Measurements from ENCODE around the gene FLYWCH1. TPM values are rescaled to one million over a fixed set of nuclear protein-coding genes. Genes with fewer than 3 reads are reported as not detected.

Gene FLYWCH1
- total and polyA plus RNA-seq, 2 donors (not counting 1 experiment from before 2014, with no cell fraction given), result 12.0 to 58.5 TPM

DNA sequence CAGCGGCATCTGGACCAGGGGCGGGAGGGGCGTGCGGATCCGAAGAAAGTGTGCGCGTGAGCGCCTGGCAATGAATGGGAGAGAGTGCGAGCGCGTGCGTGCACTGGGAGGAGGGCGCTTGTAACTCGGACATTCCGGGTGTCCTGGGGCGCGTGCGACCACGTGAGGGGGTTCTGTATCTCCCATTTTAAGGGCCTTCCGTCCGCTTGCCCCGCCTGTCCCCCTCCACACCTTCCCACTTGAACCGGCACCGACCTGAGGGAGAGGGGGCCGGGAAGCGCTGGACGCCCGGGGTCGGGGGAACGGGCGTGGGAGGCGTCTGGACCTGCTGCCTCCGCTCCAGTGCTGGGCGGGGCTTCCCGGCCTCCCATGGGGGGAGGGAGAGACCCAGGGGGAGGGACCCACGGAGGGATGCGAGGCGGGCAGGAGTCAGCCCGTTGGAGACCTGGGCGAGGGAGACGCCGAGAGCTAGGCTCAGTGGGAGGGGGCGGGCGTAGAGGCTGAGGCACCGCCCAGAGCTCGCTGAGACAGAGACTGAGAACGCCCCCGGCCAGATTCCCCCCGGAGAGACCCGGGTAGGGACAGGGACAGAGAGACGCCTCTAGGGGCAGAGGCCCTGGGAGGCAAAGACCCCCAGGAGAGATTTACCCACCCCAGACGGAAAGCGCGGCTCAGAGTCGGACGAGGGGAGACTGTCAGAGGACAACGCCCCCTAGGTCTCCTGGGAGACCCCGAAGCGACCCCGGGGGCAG lies 52.2 kb downstream of the FLYWCH1 start, which contains the start of gene KREMEN2:
Gene KREMEN2, plus strand, starts transcription at position 553 of the 752 bp plus-strand sequence. CDS start 246 bp downstream, outside the sequence.
- H2AFZ ChIP-seq (ENCODE audit: low read length), result no peak within 1 kb of the TSS
- no peaks in the 10 kb centered on the region for H3K36me3 ChIP-seq (ENCODE audit: control insufficient read depth, insufficient read depth, low read length)
- peaks cover 2% of the 10 kb centered on the region for H3K4me1 ChIP-seq (ENCODE audit: control insufficient read depth, extremely low read depth, insufficient read depth, low read length)
- H3K79me2 ChIP-seq (ENCODE audit: control insufficient read depth, insufficient read depth, low read length), result no peaks in the 10 kb centered on the region
- no peak within 1 kb of the TSS for H3K9ac ChIP-seq (ENCODE audit: insufficient read depth, low read length)
- peak within 1 kb of the TSS in 1 of 4 experiments; percentile 34 for H3K4me3 ChIP-seq (replicated peaks in 1 of 4; ENCODE audit: control extremely low read depth in 1 of 4, insufficient read depth in 1 of 4, low read depth in 3 of 4, low read length in 4 of 4)
- H3K27ac ChIP-seq (ENCODE audit: insufficient read depth, low read length), result no peak within 1 kb of the TSS
- peak within 1 kb of the TSS; percentile 15 for H3K4me2 ChIP-seq (ENCODE audit: extremely low read depth, insufficient read depth, low read length)
- DNase-seq (ENCODE audit: low read depth in 2 of 2), result no peak
- H4K20me1 ChIP-seq (ENCODE audit: control insufficient read depth, extremely low read depth, insufficient read depth, low read length), result no peaks in the 10 kb centered on the region
- no peaks in the 10 kb centered on the region for H3K9me3 ChIP-seq (ENCODE audit: control insufficient read depth, insufficient read depth, low read depth, low read length)
- TF ChIP-seq, protein P1, sequence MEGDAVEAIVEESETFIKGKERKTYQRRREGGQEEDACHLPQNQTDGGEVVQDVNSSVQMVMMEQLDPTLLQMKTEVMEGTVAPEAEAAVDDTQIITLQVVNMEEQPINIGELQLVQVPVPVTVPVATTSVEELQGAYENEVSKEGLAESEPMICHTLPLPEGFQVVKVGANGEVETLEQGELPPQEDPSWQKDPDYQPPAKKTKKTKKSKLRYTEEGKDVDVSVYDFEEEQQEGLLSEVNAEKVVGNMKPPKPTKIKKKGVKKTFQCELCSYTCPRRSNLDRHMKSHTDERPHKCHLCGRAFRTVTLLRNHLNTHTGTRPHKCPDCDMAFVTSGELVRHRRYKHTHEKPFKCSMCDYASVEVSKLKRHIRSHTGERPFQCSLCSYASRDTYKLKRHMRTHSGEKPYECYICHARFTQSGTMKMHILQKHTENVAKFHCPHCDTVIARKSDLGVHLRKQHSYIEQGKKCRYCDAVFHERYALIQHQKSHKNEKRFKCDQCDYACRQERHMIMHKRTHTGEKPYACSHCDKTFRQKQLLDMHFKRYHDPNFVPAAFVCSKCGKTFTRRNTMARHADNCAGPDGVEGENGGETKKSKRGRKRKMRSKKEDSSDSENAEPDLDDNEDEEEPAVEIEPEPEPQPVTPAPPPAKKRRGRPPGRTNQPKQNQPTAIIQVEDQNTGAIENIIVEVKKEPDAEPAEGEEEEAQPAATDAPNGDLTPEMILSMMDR (conservative IDR thresholded peaks at IDR 0.05 in 1 of 2, IDR thresholded peaks at IDR 0.05 in 1 of 2; ENCODE audit: low read depth in 1 of 2, low read length in 2 of 2), result no peak
- TF ChIP-seq EZH2 (IDR thresholded peaks at IDR 0.05; ENCODE audit: low read length, missing control alignments), result peak; percentile 97
- H3K27me3 ChIP-seq (ENCODE audit: control insufficient read depth, insufficient read depth, low read length), result peaks cover 51% of the 10 kb centered on the region

DNA sequence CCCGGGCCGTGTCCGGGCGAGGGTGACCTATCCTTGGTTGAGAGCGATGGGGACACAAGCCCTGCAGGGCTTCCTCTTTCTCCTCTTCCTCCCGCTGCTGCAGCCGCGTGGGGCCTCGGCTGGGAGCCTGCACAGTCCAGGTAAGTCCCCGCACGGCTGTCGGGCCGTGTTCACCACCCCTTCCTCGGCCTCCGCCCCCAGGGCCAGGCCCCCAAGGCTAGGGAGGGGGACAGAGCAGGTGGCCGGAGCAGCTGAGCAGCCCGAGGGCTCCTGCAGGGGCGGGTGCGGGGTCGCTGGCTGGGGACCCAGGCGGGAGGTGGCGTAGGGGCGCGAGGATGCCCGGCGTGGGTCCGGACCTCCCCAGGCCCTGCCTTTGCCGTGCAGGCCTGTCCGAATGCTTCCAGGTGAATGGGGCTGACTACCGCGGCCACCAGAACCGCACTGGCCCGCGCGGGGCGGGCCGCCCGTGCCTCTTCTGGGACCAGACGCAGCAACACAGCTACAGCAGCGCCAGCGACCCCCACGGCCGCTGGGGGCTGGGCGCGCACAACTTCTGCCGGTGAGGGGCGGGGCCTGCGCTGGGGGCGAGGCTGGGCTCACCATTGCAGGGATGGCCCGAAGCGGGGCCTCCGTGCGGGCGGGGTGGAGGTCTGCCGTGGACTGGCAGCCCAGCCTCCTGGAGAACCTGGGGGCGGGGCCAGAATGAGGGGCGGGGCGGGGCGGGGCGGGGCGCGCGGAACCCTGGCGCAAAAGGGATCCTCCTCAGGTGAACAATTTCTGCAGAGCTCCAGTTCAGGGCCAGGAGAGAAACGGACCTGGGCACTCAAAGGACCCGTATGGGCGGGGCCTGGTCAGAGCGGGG lies 53.0 kb downstream of the FLYWCH1 start:
- H3K9ac ChIP-seq (ENCODE audit: insufficient read depth, low read length), result no peak overlapping the region
- TF ChIP-seq EZH2 (IDR thresholded peaks at IDR 0.05; ENCODE audit: low read length, missing control alignments), result peak; percentile 94
- TF ChIP-seq, protein P1 (conservative IDR thresholded peaks at IDR 0.05 in 1 of 2, IDR thresholded peaks at IDR 0.05 in 1 of 2; ENCODE audit: low read depth in 1 of 2, low read length in 2 of 2), result no peak
- peaks cover 2% of the 10 kb centered on the region for H3K4me1 ChIP-seq (ENCODE audit: control insufficient read depth, extremely low read depth, insufficient read depth, low read length)
- DNase-seq (ENCODE audit: low read depth in 2 of 2), result no peak
- no peak overlapping the region for H3K4me2 ChIP-seq (ENCODE audit: extremely low read depth, insufficient read depth, low read length)
- H3K27me3 ChIP-seq (ENCODE audit: control insufficient read depth, insufficient read depth, low read length), result peaks cover 51% of the 10 kb centered on the region
- no peak overlapping the region for H3K4me3 ChIP-seq (replicated peaks in 1 of 4; ENCODE audit: control extremely low read depth in 1 of 4, insufficient read depth in 1 of 4, low read depth in 3 of 4, low read length in 4 of 4)
- no peak overlapping the region for H2AFZ ChIP-seq (ENCODE audit: low read length)
- no peaks in the 10 kb centered on the region for H3K9me3 ChIP-seq (ENCODE audit: control insufficient read depth, insufficient read depth, low read depth, low read length)
- no peaks in the 10 kb centered on the region for H4K20me1 ChIP-seq (ENCODE audit: control insufficient read depth, extremely low read depth, insufficient read depth, low read length)
- no peak overlapping the region for H3K27ac ChIP-seq (ENCODE audit: insufficient read depth, low read length)
- no peaks in the 10 kb centered on the region for H3K79me2 ChIP-seq (ENCODE audit: control insufficient read depth, insufficient read depth, low read length)
- no peaks in the 10 kb centered on the region for H3K36me3 ChIP-seq (ENCODE audit: control insufficient read depth, insufficient read depth, low read length)

Measured in fibroblast of lung (primary cell).